Measurements from ENCODE around the gene KRTCAP2. TPM values are rescaled to one million over a fixed set of nuclear protein-coding genes. Genes with fewer than 3 reads are reported as not detected.

KRTCAP2 gene
- total RNA-seq, 4 donors from 2014 or later, result 70.8 to 122 (median 73.8) TPM

DNA sequence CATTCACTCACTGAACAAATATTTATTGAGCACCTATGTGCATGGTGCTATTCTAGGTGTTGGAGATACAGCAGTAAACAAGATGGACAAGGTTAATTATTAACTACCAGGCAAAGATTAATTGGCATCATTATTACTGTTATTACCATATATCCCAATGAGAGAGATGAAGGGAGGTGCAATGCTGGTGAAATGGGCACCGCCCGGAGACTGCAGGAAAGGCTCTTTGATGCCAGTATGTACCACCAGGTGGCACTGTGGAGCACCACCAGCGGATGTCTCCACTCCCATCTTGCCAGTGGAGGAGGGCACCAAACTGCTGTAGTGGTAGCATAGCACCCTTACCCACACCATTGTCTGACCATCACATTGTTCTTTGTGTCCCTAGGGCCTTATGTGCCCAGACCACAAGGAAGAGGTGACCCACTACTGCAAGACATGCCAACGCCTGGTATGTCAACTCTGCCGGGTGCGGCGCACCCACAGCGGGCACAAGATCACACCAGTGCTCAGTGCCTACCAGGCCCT lies 3.5 kb upstream of the KRTCAP2 start:
- TF ChIP-seq CTCF (IDR thresholded peaks at IDR 0.05), result peak; percentile 90 to 97 (median 94)
- no peak for TF ChIP-seq POLR2A (IDR thresholded peaks at IDR 0.05)
- H3K36me3 ChIP-seq, result no peaks in the 10 kb centered on the region
- H3K4me1 ChIP-seq, result peaks cover 25 to 60% (median 28%) of the 10 kb centered on the region in 3 donors
- H3K27me3 ChIP-seq, result peaks cover 0 to 27% (median 0%) of the 10 kb centered on the region in 4 donors
- intact Hi-C loops (cut with DNase I), result no loop called here
- H3K4me3 ChIP-seq, result no peak overlapping the region
- no peaks in the 10 kb centered on the region for H3K9me3 ChIP-seq
- no peak for DNase-seq
- WGBS, 2 donors, result 58 to 59% methylated on average over 8 of the region's 8 CpGs
- peak overlapping the region; percentile 47 to 73 (median 70) for H3K27ac ChIP-seq

GRCh38 chr1:155175927-155176371 lies 2.8 kb upstream of the KRTCAP2 start:
- H3K27ac ChIP-seq, result no peak overlapping the region
- 57 to 92% methylated on average over 1 to 4 of the region's 9 CpGs for WGBS, 2 donors

GRCh38 chr1:155175281-155175926 lies 2.3 kb upstream of the KRTCAP2 start:
- Histone ChIP-seq H3K27ac (no peak overlapping the region), H3K36me3 (peaks cover 0 to 7% (median 0%) of the 10 kb centered on the region in 3 donors), H3K9me3 (no peaks in the 10 kb centered on the region), H3K4me3 (no peak overlapping the region), H3K4me1 (peaks cover 25 to 58% (median 28%) of the 10 kb centered on the region in 3 donors), H3K27me3 (peaks cover 0 to 27% (median 0%) of the 10 kb centered on the region in 4 donors)
- WGBS, 2 donors, result 78 to 89% methylated on average over 3 to 4 of the region's 12 CpGs
- DNase-seq, result no peak
- intact Hi-C loops (cut with DNase I), result no loop called here
- TF ChIP-seq POLR2A (IDR thresholded peaks at IDR 0.05) (no peak), CTCF (IDR thresholded peaks at IDR 0.05) (no peak)

More at GRCh38 chr1:155175927-155176371, 2.8 kb upstream of the KRTCAP2 start:
- no peak for TF ChIP-seq CTCF (IDR thresholded peaks at IDR 0.05)
- no peak for TF ChIP-seq POLR2A (IDR thresholded peaks at IDR 0.05)
- H3K4me1 ChIP-seq, result peaks cover 25 to 61% (median 28%) of the 10 kb centered on the region in 3 donors
- no peak overlapping the region for H3K4me3 ChIP-seq
- DNase-seq, result no peak
- peaks cover 0 to 27% (median 0%) of the 10 kb centered on the region in 4 donors for H3K27me3 ChIP-seq
- H3K9me3 ChIP-seq, result no peaks in the 10 kb centered on the region
- H3K36me3 ChIP-seq, result peaks cover 0 to 1% (median 0%) of the 10 kb centered on the region in 3 donors
- intact Hi-C loops (cut with DNase I), result no loop called here

DNA sequence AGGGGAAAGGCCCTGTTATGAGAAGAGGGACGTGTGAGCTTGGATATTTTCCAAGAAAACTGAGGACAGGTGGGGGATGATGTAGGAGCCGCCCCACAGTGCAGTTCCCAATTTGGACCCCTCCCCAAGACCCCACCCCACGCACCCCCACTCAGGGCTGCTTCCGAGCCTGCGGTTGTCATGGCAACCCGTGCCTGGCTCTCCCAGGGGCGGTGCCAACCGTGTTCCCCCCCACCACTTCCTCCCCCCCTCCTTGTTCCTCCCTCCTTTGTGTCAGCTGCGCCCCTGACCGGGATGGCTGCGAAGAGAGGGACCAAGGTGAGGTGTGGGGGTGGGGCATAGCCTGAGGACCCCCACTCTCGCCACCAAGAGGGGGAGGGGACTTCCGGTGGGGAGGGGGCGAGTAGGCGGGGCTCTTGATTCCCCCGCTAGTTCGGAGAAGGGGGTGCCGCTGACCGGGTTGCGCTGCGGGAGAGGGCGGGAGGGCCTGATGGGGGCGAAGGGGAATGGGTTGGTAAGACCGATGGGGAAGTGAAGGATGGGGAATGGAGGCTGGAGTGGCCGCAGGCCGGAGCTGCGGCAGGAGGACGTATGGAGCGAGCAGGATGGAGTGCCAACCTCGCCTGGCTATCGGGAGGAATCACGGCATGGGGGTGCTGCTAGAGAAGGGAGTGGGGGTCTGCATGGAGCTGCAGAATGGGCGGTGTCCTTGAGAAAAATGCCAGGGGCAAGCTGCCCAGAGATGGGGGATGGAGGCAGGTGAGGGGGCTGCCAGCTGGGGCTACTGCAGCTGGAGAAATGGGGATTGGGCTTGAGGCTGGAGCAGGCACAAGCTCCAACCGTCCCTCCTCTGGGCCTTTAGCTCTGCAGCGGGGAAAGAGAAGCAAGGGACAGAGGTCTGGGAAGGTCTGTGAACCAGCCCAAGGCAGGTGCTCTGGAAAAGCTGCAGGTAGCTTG lies 1.5 kb upstream of the KRTCAP2 start:
- Histone ChIP-seq H3K36me3 (peaks cover 0 to 15% (median 4%) of the 10 kb centered on the region in 3 donors), H3K9me3 (no peaks in the 10 kb centered on the region), H3K4me1 (peaks cover 25 to 58% (median 28%) of the 10 kb centered on the region in 3 donors), H3K27me3 (peaks cover 0 to 27% (median 0%) of the 10 kb centered on the region in 4 donors), H3K4me3 (peak overlapping the region in 3 of 4 donors; percentile 92 to 96 (median 95)), H3K27ac (peak overlapping the region in 2 of 4 donors; percentile 28 to 33)
- TF ChIP-seq POLR2A (IDR thresholded peaks at IDR 0.05), result no peak
- TF ChIP-seq CTCF (IDR thresholded peaks at IDR 0.05), result no peak
- WGBS, 2 donors, result 17 to 25% methylated on average over 14 to 24 of the region's 35 CpGs
- intact Hi-C loops (cut with DNase I), result no loop called here
- no peak for DNase-seq

Data from esophagus squamous epithelium (tissue), 5 donors.